ENCODE measurements around the gene FYCO1.

DNA sequence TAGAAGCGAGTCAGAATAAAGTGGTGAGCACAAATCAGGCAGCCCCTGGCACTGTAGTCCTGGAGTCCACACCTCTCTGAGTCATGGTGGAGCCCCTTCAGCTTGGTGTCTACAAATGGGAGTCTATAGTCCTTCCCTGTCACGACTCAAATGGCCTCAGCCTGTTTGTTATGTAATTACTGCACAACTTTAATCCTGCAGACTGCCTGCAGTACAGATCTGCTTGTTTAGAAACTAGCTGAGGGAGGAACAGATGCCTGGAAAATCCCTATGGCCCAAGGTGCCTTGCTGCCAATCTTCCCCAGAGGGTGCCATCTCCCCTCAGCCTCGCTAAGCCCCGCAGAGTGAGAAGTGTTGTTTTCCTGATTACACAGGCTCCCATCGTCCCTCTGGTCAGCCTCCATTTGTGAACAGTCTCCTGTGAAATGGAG lies 56.3 kb downstream of the FYCO1 start:
- TF ChIP-seq POLR2A (IDR thresholded peaks at IDR 0.05) (no peak), POLR2AphosphoS5 (IDR thresholded peaks at IDR 0.05) (no peak)
- TF ChIP-seq, protein P1, sequence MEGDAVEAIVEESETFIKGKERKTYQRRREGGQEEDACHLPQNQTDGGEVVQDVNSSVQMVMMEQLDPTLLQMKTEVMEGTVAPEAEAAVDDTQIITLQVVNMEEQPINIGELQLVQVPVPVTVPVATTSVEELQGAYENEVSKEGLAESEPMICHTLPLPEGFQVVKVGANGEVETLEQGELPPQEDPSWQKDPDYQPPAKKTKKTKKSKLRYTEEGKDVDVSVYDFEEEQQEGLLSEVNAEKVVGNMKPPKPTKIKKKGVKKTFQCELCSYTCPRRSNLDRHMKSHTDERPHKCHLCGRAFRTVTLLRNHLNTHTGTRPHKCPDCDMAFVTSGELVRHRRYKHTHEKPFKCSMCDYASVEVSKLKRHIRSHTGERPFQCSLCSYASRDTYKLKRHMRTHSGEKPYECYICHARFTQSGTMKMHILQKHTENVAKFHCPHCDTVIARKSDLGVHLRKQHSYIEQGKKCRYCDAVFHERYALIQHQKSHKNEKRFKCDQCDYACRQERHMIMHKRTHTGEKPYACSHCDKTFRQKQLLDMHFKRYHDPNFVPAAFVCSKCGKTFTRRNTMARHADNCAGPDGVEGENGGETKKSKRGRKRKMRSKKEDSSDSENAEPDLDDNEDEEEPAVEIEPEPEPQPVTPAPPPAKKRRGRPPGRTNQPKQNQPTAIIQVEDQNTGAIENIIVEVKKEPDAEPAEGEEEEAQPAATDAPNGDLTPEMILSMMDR (IDR thresholded peaks at IDR 0.05), result no peak
